ENCODE results near the gene LGALS3BP.
A peak's percentile ranks its signal among the peaks of the same experiment; 100 is the strongest.

LGALS3BP gene

DNA sequence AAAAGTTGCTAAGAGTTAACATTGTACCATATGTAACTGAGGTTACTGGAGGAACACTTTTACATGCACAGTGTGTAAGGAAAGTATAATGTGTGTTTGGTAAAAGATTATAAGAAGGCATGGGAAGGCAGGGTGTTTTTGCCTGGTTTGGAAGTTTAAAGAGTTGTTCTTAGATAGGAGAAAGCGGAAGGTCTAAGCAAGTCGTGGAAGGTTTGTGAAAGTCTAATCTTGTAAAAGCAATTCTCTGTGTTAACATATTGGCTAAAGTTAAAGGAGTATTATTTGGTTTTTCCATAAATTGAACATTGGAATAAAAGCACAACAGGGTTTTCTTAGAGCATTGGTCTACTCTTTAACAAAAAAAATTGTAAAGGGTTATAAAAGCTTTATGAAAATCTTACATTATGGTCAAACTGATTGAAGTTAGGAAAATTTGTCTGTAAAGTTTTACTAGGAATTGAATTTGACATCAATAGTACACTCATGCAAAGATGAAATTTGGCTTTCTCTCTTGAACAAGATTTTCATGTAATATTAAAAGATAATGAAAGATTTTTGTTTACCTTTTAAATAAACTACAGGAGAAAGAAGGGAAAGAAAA, 34.5 kb upstream of the LGALS3BP start:
- DNase-seq (ENCODE audit: low read depth) = no peak

DNA sequence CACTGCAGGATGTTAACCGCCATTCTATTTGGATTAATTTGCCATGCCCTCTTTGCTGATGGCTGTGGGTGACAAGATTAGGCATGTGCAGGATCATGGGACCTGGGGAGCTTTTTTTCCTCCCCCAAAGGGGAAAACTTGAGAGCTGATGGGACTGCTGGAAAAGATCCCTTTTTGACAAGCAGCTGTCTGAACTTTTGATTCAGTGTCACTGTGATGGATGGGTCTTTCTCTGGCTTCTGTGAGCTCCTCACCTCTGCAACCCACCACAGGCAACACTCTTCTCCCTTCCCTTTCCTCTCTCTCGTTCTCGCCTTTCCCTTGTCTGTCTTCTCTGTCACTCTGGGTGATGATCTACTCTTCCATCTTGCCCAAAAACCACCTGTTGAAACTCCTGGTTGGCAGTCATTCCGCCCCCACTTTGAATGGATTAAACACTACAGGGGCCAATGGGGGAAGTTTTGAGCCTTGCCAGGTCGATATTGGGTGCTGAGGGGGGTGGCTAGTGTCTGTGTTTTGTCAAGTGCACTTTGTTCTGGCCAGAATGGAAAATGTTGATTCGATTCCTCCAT, 32.9 kb upstream of the LGALS3BP start:
- DNase-seq (ENCODE audit: low read depth) = no peak

DNA sequence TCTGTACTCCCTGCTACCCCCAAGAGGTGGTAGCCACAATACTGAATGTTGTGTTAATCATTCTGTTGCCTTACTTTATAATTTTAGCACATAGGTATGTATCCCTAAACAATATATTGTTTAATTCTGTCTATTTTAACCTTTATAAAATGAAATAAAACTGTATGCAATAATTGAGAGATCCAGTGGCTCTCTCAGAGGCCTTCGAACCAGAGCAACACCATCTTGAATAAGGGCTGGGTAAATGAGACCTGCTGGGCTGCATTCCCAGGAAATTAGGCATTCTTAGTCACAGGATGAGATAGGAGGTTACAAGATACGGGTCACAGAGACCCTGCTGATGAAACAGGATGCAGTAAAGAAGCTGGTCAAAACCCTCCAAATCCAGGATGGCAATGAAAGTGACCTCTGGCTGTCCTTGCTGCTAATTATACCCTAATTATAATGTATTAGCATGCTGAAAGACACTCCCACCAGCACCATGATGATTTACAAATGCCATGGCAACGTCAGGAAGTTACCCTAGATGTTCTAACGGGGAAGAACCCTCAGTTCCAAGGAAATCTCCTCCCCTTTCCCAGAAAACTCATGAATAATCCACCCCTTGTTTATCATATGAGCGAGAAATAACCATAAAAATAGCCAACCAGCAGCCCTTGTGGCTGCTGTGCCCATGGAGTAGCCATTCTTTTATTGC, 31.9 kb upstream of the LGALS3BP start:
- DNase-seq (ENCODE audit: low read depth) = no peak

DNA sequence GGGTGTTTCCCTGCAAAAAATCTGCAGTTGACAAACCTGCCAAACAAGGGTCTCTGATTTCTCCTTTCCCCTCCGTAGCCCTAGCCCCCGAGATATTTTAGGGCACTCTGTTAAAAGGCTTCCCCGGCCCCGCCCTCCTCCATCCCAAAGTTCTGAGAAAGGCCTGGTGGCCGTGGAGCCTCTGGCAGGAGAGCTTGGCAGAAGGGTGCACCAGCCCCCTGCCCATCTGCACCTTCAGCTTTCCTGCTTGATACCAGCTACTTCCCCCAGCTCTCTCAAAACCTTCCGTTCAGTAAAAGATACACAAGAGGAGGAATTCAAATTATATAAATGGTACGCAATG, 30.6 kb upstream of the LGALS3BP start:
- DNase-seq (ENCODE audit: low read depth) = no peak

DNA sequence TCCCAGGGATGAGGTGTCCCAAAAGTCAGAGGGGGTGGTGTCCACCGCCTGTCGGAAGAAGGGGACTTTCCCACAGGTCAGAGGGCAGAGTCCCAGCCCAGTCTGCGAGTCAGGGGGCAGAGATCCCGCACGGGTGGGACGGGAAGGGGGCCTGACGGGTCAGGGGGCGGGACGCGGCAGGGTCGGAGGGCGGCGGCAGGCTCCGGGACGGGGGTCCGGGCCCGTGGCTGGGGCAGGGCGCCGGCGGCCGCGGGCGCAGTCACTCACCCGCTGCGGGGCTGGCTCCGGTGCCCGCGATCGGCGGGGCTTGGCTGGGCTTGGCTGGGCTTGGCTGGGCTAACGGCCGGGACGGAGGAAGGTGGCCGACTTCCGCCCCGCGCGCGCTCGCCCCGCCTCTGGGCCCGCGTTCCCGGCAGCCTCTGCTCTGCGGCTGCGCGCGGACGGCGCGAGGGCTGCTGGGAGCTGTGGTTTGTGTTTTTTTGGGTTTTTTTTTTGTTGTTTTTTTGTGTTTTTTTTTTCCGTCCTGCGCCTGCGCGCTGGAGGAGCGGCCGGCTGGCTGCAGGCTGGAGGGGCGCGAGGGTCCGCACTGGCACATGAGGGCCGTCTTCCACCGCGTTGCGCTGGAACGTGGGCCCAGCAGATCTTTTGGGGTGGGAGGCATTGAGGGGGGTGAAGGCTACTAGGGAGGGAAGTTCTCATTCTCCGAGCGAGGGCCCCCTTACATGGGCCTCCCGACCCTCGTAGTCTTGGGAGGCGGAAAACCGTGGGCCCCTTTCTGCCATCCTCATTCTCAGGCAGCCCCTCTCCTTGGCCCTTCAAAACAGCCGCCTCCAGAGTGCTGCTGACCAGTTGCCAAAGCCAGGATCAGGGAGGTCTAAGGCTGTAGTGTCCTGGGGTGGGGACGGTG, 29.9 kb upstream of the LGALS3BP start, which contains the start of gene CANT1:
CANT1 (minus strand) TSS at position 368 of the 907 bp plus-strand sequence. CDS start 12,142 bp downstream, outside the sequence.
- DNase-seq (ENCODE audit: low read depth) = peak; percentile 71

DNA sequence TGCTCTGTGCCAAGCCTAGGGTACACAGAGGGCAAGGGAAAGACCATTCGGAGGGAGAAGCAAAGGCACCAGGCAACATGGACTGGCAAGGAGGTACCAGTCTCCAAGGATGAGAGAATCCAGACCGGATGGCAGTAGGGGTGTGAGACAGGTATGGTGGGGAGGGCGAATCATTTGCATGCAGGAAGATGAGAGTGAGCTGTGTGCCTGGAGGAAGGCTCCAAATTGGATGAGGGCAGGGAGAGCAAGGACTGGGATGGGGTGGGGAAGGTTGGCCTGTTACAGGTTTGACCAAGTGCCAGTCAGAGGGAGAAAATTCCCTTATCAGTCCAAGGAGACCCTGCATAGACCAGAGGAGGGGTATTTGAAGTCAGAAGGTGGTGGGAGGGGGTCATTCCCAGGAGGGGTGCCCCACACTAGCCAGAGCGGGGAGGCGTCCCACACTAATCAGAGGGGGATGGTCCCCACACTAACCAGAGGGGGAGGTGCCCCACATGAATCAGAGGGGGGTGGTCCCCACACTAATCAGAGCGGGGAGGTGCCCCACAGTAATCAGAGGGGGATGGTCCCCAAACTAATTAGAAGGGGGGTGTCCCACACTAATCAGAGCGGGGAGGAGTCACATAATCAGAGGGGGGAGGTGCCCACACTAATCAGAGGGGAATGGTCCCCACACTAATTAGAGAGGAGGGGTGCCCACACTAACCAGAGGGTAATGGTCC, 29.1 kb upstream of the LGALS3BP start:
- DNase-seq (ENCODE audit: low read depth) = no peak

DNA sequence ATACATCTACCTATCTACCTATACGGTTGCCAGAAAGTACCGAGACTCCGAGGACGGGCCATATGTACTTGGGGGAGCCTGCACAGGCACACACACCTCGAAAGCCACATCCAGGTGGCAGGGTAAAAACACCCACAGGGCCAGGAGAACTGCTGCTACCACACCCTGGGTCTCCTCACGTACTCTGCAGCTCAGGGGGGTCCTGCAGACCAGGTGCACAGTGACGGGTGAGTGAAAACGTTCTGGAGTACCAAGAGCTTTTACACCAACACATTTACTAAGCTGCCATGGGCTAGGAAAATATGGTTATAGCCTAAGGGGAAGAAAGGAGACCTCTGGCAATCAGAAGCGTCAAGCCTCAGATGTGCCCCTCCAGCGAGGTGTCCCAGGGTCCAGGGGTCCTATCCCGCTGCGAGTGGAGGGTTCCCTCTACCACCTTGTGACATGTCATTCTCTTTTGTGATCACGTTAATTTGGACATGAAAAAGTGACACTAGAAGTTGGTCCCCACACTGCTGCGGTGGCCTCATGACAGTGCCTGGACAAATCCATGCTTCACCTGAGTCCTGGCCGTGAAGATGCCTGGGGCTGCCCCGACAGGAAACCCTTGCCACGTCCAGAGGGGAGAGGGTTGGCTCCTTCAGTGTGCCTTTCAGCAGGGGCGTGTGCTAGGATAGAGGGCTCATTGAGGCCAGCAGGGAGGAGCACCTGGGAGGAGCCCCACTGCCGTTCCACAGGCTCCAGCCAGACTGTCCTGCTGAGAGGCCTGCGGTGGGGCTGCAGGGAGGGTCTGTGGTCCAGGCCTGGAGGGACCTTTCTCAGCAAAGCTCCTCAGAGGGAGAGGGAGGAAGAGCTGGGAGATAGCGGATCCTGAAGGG, 28.0 kb upstream of the LGALS3BP start:
- no peak for DNase-seq (ENCODE audit: low read depth)

DNA sequence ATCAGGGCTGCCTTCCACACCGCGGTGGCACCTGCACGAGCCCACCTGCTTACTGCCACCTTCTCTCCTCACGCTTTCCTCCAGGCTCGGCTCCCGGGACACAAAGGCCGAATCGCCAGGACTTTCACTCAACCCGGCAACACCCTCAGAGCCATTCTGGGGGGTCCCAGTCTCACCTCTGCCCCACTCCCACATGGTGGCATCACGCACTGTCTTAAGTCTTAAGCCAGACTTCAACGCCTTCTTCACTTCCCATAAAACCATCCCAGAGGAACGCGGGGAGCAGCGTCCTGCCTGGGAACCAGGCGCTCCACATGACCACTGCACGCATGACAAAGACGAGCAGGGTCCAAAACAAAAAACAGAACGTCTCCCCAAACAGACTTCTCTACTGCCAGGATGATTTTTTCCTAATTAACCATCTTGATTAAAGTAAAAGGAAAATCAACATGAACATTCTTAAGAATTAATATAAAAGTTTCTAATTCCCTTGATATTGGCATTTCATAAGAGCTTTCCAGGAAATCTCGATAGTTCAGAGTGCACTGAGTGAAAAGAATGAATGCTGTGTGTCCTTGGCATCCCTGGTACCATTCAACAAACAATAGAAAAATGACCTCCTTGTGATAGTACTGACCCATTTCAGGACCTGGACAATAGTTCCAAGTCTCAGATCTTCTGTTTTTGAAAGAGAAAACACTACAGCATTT, 27.2 kb upstream of the LGALS3BP start:
- no peak for DNase-seq (ENCODE audit: low read depth)

DNA sequence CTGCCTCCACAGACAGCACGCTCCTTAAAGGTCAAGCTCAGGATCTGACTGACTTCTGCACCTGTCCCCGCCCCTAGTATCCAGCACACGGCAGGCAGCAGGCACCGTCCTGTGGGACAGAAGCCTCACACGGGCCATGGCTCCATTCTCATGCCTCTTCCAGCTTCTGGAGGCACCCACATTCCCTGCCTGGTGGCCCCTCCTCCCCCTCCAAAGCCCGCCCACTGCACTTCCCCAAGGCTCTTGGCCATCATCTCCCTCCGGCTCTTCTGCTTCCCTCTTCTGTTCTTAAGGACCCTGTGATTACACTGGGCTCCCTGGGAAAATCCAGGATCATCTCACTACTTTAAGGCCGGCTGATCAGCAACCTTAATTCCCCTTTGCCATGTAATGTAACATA, 26.3 kb upstream of the LGALS3BP start:
- DNase-seq (ENCODE audit: low read depth) = no peak

DNA sequence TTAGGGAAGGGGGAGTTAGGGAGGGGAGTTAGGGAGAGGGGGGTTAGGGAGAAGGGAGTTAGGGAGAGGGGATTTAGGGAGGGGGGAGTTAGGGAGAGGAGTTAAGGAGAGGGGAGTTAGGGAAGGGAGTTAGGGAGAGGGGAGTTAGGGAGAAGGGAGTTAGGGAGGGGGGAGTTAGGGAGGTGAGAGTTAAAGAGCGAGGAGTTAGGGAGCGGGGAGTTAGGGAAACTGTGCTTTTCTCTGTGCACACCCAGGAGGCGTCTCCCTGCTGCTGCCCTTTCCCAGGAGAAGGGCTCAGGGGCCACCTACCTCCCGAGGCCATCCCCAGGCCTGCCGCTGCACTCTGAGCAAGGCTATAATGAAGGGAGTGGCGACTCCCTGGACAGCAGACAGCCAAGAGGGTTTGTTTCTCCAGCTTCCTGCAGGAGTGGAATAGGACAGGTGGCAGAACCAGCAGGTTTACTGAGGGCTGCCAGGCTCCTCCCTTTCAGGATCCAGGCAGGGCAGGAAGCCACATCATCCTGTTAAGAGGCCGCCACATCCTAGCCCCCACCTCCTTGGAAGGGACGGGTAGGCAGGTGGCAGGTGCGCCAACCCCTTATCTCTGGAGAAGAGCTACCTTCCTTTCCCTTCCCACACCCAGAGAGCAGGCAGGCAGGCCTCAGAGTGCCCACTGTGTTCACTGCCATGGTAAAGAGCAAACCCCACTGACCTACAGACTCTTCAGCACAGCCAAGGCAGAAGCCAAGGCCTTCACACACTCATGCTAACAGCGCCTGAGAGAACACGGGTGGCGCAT, 25.5 kb upstream of the LGALS3BP start:
- DNase-seq (ENCODE audit: low read depth) = no peak

DNA sequence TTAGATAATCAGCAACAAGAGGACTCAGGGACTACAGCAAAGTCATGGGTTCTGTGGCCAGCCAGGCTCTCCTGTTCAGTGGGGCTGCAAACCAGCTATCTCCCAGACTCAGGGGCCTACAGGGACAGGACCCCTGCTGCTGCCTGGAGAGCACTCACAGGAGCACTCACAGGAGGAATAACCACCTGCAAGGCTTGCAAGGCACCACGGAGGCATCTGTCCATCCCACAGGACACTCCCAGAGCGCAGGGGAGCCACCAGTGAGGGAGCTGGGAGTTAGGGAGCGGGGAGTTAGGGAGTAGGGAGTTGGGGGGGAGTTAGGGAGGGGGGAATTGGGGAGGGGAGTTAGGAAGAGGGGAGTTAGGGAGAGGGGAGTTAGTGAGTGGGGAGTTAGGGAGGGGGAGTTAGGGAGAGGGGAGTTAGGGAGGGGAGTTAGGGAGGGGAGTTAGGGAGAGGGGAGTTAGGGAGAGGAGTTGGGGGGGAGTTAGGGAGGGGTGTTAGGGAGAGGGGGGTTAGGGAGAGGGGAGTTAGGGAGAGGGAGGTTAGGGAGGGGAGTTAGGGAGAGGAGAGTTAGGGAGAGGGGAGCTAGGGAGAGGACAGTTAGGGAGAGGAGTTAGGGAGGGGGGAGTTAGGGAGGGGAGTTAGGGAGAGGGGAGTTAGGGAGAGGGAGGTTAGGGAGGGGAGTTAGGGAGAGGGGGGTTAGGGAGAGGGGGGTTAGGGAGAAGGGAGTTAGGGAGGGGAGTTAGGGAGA, 24.1 kb upstream of the LGALS3BP start:
- no peak for DNase-seq (ENCODE audit: low read depth)

DNA sequence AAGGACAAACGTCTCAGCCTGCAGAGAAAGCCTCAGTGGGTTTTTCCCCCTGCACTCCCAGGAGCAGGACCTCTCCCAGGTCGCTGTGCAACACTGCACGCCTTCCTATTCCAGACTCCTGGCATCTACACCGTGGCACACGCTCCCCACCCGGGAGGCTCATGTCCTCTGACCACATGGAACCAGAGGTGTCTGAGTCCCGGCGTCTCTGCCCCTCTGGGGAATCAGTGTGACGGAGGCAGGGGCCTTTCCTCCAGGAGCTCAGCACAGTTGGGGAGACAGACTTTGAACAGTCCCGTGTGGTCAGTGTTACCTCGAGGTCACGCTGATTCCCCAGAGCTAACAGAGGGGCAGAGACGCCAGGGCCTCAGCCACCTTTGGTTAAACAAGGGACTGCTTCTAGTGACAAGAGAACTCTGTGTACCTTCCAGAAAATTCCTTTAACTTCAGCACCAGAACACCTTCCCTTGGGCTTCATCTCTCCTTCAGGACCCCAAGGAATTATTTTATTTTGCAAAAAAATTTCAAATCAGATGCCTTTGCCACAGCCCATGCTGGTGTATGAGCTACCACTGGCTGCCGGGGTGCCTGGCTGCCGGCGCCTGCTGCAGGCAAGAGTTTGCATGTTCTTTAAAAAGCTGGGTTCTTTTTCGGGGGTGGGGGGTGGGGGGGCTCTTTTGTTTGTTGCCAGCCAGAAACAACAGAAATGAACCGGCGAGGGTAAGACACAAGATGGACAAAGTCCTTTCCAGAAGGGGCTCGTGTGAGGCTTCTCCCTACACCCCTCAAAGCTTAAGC, 23.3 kb upstream of the LGALS3BP start:
- no peak for DNase-seq (ENCODE audit: low read depth)

DNA sequence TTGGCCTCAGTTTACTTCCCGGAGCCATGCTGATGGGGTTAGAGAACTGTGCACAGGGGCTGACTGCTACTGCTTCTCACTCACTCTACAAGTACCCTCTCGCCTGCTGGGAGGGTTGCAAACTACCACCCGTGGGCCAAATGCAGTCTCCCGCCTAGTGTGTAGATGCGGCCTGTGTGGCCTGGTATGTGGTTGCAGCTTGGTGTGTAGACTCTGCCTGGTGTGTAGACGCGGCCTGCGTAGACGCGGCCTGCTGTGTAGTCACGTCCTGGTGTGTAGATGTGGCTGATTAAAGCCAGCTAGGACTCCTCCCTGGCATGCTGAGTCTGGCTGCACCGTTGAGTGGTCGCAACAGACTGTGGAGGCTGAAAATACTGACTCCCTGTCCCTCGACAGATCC, 22.6 kb upstream of the LGALS3BP start:
- DNase-seq (ENCODE audit: low read depth) = no peak

DNA sequence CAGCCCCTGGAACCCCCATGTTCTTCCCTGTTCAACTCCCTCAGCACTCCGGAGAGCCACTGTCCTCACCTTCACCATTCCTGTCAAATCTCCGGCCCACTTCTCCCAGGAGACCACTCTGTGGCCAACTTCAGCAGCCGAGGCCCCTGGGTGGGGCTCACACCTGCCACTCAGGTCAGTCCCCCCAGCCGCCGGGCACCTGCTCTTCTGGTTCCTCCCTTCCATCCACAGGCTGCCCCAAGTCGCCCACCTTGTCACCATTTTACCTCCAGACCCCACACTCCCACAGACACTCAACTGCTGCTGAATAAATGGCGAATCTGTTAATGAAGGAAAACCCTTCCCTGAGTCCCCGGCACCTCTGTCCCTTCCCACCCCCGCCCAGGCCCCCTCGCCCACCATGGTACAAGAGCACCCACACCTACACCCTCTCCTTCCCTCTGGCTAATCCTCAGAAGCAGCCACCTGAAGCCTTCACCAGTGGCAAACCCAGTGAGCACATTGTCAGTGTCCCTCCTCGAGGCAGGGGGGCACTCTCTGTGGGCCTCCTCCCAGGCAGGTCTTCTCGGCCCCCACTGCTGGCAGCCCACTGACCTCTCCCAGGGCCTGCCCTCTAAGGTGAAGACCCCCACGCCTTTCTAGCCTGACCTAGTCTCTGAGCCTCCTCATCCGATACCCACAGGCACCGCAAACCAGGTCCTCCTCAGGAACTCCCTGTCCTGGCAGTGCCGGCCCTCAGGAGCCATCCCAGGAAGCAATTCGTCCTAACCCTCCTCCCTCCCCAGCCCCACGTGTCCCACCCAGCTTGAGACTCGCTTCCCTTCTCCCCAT, 21.7 kb upstream of the LGALS3BP start:
- no peak for DNase-seq (ENCODE audit: low read depth)

DNA sequence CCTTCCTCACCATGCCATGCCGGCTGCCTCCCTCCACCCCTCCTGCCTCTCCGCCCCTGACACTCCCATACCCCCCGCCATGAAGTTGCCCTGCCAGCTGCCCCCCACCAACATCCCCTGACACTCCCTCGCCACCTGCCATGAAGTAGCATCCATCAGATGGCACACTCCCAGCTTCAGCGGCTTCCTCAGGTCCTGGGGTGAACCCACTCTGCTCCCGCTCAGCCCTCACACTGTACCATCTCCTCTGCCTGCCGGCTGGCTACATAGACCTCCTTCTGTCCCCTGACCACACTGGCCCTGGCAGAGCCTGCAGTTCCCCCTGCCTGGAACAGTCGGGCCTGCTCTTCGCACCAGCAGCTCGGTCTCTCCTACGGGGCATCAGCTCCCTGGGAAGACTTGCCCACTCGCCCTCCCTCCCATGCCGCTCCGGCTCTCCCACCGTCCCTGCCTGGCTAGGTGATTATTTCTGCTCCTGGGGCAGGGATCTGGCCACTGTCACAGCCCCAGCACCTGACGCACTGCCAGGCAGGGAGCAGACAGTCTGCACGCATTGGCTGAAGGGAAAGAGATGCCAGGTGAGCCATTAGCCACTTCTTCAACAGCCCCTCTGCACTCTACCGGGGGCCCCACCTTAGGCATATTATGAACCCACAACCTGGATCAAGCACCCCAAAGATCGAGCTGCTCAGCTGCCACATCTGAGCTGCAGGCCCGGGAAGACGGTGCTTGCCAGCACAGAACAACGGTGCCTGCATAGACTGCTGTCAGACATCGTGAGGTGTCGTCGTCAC, 20.9 kb upstream of the LGALS3BP start:
- no peak for DNase-seq (ENCODE audit: low read depth)

DNA sequence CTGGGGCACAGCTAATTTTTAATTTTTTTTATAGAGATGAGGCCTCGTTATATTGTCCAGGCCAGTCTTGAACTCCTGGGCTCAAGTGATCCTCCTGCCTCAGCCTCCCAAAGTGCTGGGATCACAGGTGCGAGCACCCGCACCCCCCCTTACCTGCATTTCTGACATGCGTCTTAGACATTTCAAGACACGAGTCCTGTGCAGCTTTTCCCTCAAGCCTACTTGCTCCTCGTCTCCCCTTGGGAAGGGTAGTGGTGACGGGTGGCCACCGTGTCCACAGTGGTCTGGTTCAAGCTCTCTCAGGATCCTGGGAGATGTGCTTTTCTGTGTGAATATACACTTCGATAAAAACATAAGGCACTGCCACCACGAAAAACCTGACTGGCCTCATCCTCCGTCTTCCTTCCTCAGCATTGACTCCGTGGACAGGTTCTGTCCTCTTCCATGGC, 20.2 kb upstream of the LGALS3BP start:
- no peak for DNase-seq (ENCODE audit: low read depth)

All from CMK (cell line).